Measurements from ENCODE around the gene CX3CL1.

Gene CX3CL1

DNA sequence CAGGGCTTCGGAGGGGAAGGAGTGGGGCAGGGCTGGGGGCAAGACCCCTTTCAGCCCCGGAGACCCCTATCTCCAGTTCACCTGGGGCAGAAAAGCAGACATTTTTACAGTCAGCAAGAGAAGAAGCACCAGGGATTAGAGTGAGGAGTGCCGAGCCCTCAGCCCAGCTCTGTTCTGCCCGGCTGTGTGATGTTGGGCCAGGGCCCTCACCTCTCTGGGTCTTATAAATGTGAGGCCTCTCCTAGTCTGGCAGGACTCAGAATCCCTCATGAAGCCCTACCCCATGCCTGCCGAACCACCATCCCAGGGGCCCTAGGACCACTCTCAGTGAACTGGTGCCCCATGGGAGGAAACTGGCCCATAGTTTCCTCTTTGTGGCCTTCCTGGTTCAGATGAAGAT lies 12.8 kb downstream of the CX3CL1 start:
- DNase-seq (ENCODE audit: low read depth), result no peak
- H3K4me1 ChIP-seq (ENCODE audit: control insufficient read depth, insufficient read depth, low read length), result peaks cover 15% of the 10 kb centered on the region
- H3K27me3 ChIP-seq (replicated peaks; ENCODE audit: control insufficient read depth, insufficient read depth, low read length), result peaks cover 14% of the 10 kb centered on the region
- H3K36me3 ChIP-seq (ENCODE audit: control insufficient read depth, insufficient read depth, low read length, severe bottlenecking), result peaks cover 7% of the 10 kb centered on the region
- H3K9me3 ChIP-seq (ENCODE audit: control insufficient read depth, low read length), result no peaks in the 10 kb centered on the region
- no peak overlapping the region for H3K4me3 ChIP-seq (ENCODE audit: low read length)
- H3K9ac ChIP-seq (ENCODE audit: low read length), result no peak overlapping the region

DNA sequence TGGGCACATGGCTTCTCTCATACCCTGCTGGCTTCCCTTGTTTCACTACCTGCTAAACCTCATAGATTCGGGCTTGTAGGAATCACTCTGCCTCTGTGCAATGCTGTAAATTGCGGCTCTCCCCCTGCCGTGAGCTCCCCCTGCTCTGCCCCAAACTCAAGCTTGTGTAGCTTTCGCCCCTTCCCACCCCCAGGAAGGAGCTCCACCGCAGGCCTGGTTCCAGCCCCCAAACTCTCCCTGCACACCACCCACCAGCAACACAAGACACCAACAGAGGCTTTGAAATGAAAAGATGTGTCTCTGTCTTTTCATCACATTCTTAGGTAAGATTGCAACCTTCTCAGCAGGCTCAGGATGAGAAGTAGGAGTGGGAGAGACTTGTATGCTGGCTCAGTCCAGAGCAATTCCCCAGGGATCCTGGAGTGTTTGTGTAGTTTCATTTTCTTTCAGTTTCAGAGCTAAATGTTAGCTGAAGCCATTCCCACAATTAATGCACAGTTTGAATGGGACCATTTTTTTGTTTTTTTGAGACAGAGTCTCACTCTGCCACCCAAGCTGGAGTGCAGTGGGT lies 14.2 kb downstream of the CX3CL1 start:
- Histone ChIP-seq H3K4me1 (ENCODE audit: control insufficient read depth, insufficient read depth, low read length) (peaks cover 19% of the 10 kb centered on the region), H3K9ac (ENCODE audit: low read length) (no peak overlapping the region), H3K9me3 (ENCODE audit: control insufficient read depth, low read length) (no peaks in the 10 kb centered on the region), H3K27me3 (replicated peaks; ENCODE audit: control insufficient read depth, insufficient read depth, low read length) (peaks cover 14% of the 10 kb centered on the region), H3K4me3 (ENCODE audit: low read length) (no peak overlapping the region), H3K36me3 (ENCODE audit: control insufficient read depth, insufficient read depth, low read length, severe bottlenecking) (peaks cover 7% of the 10 kb centered on the region)
- DNase-seq (ENCODE audit: low read depth), result peak; percentile 71

- H3K4me1 ChIP-seq (ENCODE audit: control insufficient read depth, insufficient read depth, low read length), result peaks cover 19% of the 10 kb centered on the region
- no peak overlapping the region for H3K9ac ChIP-seq (ENCODE audit: low read length)
- H3K36me3 ChIP-seq (ENCODE audit: control insufficient read depth, insufficient read depth, low read length, severe bottlenecking), result peaks cover 3% of the 10 kb centered on the region
- no peaks in the 10 kb centered on the region for H3K9me3 ChIP-seq (ENCODE audit: control insufficient read depth, low read length)
- H3K4me3 ChIP-seq (ENCODE audit: low read length), result no peak overlapping the region
- H3K27me3 ChIP-seq (replicated peaks; ENCODE audit: control insufficient read depth, insufficient read depth, low read length), result peaks cover 14% of the 10 kb centered on the region
- no peak for DNase-seq (ENCODE audit: low read depth)
Measured at GRCh38 chr16:57387598-57388354, 15.5 kb downstream of the CX3CL1 start.

DNA sequence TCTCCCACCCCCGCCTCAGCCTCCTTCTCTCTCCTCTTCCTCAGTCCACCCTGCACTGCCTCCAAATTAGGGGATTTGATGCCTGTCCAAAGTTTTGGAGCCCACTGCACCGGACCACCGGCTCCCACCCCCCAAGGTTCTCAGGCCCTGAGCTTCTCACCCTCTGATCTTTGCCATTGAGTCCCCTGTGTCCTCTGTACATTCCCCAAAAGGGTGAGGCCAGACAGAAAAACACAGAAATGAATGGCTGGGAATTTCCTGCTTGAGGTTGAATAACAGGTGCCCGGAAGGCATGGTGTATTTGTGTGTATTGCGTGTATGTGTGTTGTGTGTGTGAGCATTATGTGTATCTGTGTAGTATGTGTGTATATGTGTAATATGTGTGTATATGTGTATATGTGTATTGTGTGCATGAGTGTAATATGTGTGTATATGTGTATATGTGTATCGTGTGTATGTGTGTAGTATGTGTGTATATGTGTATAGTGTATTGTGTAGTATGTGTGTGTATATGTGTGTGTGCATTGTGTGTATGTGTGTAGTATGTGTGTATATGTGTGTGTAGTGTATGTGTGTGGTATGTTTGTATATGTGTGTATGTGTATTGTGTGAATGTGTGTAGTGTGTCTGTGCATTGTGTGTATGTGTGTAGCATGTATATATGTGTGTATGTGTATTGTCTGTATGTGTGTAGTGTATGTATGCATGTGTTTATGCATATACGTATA lies 16.2 kb downstream of the CX3CL1 start:
- H3K9me3 ChIP-seq (ENCODE audit: control insufficient read depth, low read length), result no peaks in the 10 kb centered on the region
- H3K27me3 ChIP-seq (replicated peaks; ENCODE audit: control insufficient read depth, insufficient read depth, low read length), result peaks cover 14% of the 10 kb centered on the region
- H3K9ac ChIP-seq (ENCODE audit: low read length), result no peak overlapping the region
- no peaks in the 10 kb centered on the region for H3K36me3 ChIP-seq (ENCODE audit: control insufficient read depth, insufficient read depth, low read length, severe bottlenecking)
- DNase-seq (ENCODE audit: low read depth), result no peak
- peaks cover 19% of the 10 kb centered on the region for H3K4me1 ChIP-seq (ENCODE audit: control insufficient read depth, insufficient read depth, low read length)
- no peak overlapping the region for H3K4me3 ChIP-seq (ENCODE audit: low read length)

DNA sequence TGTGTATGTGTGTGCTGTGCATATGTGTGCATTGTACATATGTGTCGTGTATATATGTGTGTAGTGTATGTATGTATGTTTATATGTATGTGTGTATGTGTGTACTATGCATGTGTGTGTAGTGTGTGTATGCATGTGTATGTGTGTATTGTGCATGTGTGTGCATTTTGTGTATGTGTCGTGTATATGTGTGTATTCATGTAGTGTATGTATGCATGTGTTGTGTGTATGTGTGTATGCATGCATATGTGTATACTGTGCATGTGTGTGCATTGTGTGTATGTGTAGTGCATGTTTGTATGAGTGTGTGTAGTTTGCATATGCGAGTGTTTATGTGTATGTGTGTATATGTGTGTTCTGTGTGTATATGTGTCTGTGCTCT lies 16.8 kb downstream of the CX3CL1 start:
- Histone ChIP-seq H3K9me3 (ENCODE audit: control insufficient read depth, low read length) (no peaks in the 10 kb centered on the region), H3K27me3 (replicated peaks; ENCODE audit: control insufficient read depth, insufficient read depth, low read length) (peaks cover 20% of the 10 kb centered on the region), H3K4me3 (ENCODE audit: low read length) (no peak overlapping the region), H3K36me3 (ENCODE audit: control insufficient read depth, insufficient read depth, low read length, severe bottlenecking) (no peaks in the 10 kb centered on the region), H3K4me1 (ENCODE audit: control insufficient read depth, insufficient read depth, low read length) (peaks cover 14% of the 10 kb centered on the region), H3K9ac (ENCODE audit: low read length) (no peak overlapping the region)
- DNase-seq (ENCODE audit: low read depth), result no peak

DNA sequence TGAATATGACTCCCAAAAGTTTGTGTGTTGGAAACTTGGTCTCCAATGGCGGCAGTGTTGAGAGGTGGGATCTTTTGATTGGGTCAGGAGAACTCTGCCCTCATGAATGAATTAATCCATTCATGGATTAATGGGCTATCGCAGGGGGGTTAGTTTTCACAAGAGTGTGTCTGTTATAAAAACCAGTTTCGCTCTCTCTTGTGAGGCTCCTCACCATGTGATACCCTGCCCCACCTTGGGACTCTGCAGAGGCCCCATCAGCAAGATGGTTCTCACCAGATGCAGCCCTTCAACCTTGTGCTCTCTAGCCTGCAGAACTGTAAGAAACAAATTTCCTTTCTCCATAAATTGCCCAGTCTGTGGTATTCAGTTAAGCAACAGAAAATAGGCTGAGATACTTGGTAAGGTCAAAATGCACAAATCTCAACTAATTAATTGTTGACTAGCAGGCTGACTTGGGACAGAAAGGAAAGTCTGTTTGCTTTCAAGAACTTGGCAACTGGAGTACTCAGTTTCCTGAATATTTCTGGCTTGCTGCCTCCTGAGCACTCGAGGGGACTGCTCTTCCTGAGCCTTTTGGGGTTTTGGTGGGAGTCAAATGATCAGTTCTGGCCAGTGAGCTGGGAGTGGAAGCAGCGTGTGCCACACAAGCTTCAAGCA lies 18.5 kb downstream of the CX3CL1 start:
- H3K9me3 ChIP-seq (ENCODE audit: control insufficient read depth, low read length), result peaks cover 6% of the 10 kb centered on the region
- DNase-seq (ENCODE audit: low read depth), result no peak
- no peaks in the 10 kb centered on the region for H3K36me3 ChIP-seq (ENCODE audit: control insufficient read depth, insufficient read depth, low read length, severe bottlenecking)
- peaks cover 11% of the 10 kb centered on the region for H3K4me1 ChIP-seq (ENCODE audit: control insufficient read depth, insufficient read depth, low read length)
- peaks cover 31% of the 10 kb centered on the region for H3K27me3 ChIP-seq (replicated peaks; ENCODE audit: control insufficient read depth, insufficient read depth, low read length)
- H3K9ac ChIP-seq (ENCODE audit: low read length), result no peak overlapping the region
- no peak overlapping the region for H3K4me3 ChIP-seq (ENCODE audit: low read length)

DNA sequence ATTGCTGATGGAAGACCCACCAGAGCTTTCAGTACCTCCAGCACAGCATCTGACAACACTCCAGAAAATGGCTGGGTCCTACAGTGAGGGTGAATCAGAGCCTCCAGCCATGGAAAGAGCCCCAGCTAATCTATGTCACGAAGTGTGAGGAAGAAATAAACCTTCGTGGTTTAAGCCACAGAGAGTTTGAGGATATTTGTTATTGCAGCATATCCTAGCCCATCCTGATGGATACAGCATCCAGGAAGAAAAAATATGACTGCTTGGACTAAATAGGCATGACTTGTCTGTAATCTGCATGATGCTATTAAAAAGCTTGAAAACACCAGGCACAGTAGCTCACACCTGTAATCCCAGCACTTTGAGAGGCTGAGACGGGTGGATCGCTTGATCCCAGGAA lies 19.0 kb downstream of the CX3CL1 start:
- Histone ChIP-seq H3K4me1 (ENCODE audit: control insufficient read depth, insufficient read depth, low read length) (peaks cover 9% of the 10 kb centered on the region), H3K9ac (ENCODE audit: low read length) (no peak overlapping the region), H3K4me3 (ENCODE audit: low read length) (no peak overlapping the region), H3K36me3 (ENCODE audit: control insufficient read depth, insufficient read depth, low read length, severe bottlenecking) (no peaks in the 10 kb centered on the region), H3K9me3 (ENCODE audit: control insufficient read depth, low read length) (peaks cover 6% of the 10 kb centered on the region), H3K27me3 (replicated peaks; ENCODE audit: control insufficient read depth, insufficient read depth, low read length) (peaks cover 29% of the 10 kb centered on the region)
- DNase-seq (ENCODE audit: low read depth), result no peak

DNA sequence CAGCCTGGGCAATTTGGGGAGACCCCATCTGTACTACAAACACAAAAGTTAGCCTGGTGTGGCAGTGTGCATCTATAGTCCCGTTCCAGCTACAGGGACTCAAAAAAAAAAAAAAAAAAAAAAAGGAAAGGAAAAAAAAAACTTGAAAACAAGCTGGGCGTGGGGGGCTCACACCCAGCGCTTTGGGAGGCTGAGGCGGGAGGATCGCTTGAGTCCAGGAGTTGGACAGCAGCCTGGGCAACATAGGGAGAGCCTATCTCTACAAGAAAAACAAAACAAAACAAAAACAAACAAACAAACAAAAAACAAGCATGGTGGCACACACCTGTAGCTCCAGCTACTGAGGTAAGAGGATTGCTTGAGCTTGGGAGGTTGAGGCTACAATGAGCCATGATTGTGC lies 19.4 kb downstream of the CX3CL1 start:
- Histone ChIP-seq H3K4me3 (ENCODE audit: low read length) (no peak overlapping the region), H3K27me3 (replicated peaks; ENCODE audit: control insufficient read depth, insufficient read depth, low read length) (peaks cover 29% of the 10 kb centered on the region), H3K36me3 (ENCODE audit: control insufficient read depth, insufficient read depth, low read length, severe bottlenecking) (no peaks in the 10 kb centered on the region), H3K9ac (ENCODE audit: low read length) (no peak overlapping the region), H3K9me3 (ENCODE audit: control insufficient read depth, low read length) (peaks cover 6% of the 10 kb centered on the region), H3K4me1 (ENCODE audit: control insufficient read depth, insufficient read depth, low read length) (peaks cover 8% of the 10 kb centered on the region)
- DNase-seq (ENCODE audit: low read depth), result no peak

DNA sequence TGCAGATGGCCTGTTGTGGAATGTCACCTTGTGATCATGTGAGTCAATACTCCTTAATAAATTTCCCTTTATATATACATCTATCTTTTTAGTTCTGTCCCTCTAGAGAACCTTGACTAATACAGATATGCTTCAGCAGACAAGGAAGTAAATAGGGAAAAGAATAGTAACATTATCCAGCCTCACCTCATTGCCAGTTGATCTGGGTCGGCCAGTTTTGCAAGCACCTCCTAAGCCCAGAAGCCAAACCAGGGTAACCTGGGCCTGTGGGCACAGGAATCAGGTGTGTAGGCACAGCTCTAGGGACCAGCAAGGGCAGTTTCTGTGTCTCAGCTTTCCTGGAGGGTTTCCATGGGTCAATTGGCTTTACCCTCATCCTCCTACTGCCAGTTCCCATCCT lies 20.4 kb downstream of the CX3CL1 start:
- Histone ChIP-seq H3K9ac (ENCODE audit: low read length) (no peak overlapping the region), H3K4me3 (ENCODE audit: low read length) (no peak overlapping the region), H3K4me1 (ENCODE audit: control insufficient read depth, insufficient read depth, low read length) (peaks cover 11% of the 10 kb centered on the region), H3K27me3 (replicated peaks; ENCODE audit: control insufficient read depth, insufficient read depth, low read length) (peaks cover 29% of the 10 kb centered on the region), H3K36me3 (ENCODE audit: control insufficient read depth, insufficient read depth, low read length, severe bottlenecking) (no peaks in the 10 kb centered on the region), H3K9me3 (ENCODE audit: control insufficient read depth, low read length) (peaks cover 6% of the 10 kb centered on the region)
- no peak for DNase-seq (ENCODE audit: low read depth)

GRCh38 chr16:57394444-57394843 lies 22.2 kb downstream of the CX3CL1 start:
- Histone ChIP-seq H3K4me3 (ENCODE audit: low read length) (no peak overlapping the region), H3K9me3 (ENCODE audit: control insufficient read depth, low read length) (peaks cover 6% of the 10 kb centered on the region), H3K27me3 (replicated peaks; ENCODE audit: control insufficient read depth, insufficient read depth, low read length) (peaks cover 22% of the 10 kb centered on the region), H3K36me3 (ENCODE audit: control insufficient read depth, insufficient read depth, low read length, severe bottlenecking) (no peaks in the 10 kb centered on the region), H3K9ac (ENCODE audit: low read length) (no peak overlapping the region), H3K4me1 (ENCODE audit: control insufficient read depth, insufficient read depth, low read length) (peaks cover 12% of the 10 kb centered on the region)
- no peak for DNase-seq (ENCODE audit: low read depth)

DNA sequence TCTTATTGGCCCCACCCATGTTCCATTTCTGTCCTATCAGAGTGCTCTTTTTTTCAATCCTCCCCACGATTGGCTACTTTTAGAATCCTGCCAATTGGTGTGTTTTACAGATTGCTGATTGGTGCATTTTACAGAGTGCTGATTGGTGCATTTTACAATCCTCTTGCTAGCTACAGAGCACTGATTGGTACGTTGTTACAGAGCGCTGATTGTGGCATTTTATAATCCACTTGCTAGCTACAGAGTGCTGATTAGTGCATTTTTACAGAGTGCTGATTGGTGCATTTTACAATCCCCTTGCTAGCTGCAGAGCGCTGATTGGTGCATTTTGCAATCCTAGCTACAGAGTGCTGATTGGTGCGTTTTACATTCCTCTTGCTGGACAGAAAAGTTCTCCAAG lies 22.7 kb downstream of the CX3CL1 start:
- no peaks in the 10 kb centered on the region for H3K36me3 ChIP-seq (ENCODE audit: control insufficient read depth, insufficient read depth, low read length, severe bottlenecking)
- H3K9me3 ChIP-seq (ENCODE audit: control insufficient read depth, low read length), result peaks cover 6% of the 10 kb centered on the region
- peaks cover 12% of the 10 kb centered on the region for H3K4me1 ChIP-seq (ENCODE audit: control insufficient read depth, insufficient read depth, low read length)
- no peak overlapping the region for H3K9ac ChIP-seq (ENCODE audit: low read length)
- H3K4me3 ChIP-seq (ENCODE audit: low read length), result no peak overlapping the region
- DNase-seq (ENCODE audit: low read depth), result no peak
- peaks cover 17% of the 10 kb centered on the region for H3K27me3 ChIP-seq (replicated peaks; ENCODE audit: control insufficient read depth, insufficient read depth, low read length)
